Prostate gland (tissue), 2 donors: ENCODE measurements around the gene DKK3.

Experiments
- POLR2A ChIP-seq: fragments of 450-650 bp; IDR thresholded peaks from one replicate; pipeline ENCODE4 v1.6.1; 2016; ENCODE audit warnings: antibody characterized with exemption, mild to moderate bottlenecking
- POLR2AphosphoS5 ChIP-seq: sonication (generic); formaldehyde crosslinking; IDR thresholded peaks from one replicate; pipeline ENCODE4 v1.6.1; 2017; ENCODE audit warnings: antibody characterized with exemption
- TF ChIP-seq, protein P1 (sequence below), 4 experiments: fragments of 200-600 bp in 2 of 4; fragments of 450-650 bp in 2 of 4; sonication (generic) in 2 of 4; IDR thresholded peaks; 1 replicate in 3 of 4; 2 replicates in 1 of 4; pipeline ENCODE4 v1.5.1; 2016 to 2019; ENCODE audit warnings: antibody characterized with exemption in 4 of 4, mild to moderate bottlenecking in 2 of 4, moderate library complexity in 2 of 4

DNA sequence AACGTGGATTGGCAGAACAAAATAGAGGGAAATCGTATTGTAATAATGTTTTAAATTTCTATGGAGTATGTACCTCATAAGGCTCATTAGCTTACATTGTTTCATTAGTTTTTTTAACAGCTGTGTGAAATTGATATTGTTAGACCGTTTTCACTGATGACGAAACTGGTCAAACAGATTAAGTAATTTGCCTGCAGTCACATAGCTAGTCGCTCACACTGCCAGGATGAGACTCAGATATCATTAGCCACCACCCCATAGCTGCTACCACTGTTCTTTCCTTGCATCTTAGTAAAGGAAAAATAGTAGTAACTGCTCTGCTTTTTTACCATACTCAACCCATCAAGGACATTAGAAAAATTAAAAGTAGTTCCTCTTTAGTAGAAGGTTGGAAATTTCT lies 64.0 kb downstream of the DKK3 start:
- TF ChIP-seq, protein P1, sequence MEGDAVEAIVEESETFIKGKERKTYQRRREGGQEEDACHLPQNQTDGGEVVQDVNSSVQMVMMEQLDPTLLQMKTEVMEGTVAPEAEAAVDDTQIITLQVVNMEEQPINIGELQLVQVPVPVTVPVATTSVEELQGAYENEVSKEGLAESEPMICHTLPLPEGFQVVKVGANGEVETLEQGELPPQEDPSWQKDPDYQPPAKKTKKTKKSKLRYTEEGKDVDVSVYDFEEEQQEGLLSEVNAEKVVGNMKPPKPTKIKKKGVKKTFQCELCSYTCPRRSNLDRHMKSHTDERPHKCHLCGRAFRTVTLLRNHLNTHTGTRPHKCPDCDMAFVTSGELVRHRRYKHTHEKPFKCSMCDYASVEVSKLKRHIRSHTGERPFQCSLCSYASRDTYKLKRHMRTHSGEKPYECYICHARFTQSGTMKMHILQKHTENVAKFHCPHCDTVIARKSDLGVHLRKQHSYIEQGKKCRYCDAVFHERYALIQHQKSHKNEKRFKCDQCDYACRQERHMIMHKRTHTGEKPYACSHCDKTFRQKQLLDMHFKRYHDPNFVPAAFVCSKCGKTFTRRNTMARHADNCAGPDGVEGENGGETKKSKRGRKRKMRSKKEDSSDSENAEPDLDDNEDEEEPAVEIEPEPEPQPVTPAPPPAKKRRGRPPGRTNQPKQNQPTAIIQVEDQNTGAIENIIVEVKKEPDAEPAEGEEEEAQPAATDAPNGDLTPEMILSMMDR (IDR thresholded peaks at IDR 0.05), result no peak
- no peak for TF ChIP-seq POLR2A
- no peak for TF ChIP-seq POLR2AphosphoS5
